ENCODE results near the gene STAG2. TPM values are rescaled to one million over a fixed set of nuclear protein-coding genes. Genes with fewer than 3 reads are reported as not detected.
A peak's percentile ranks its signal among the peaks of the same experiment; 100 is the strongest.
"Not testable (repeated sequence)": the region's sequence is repeated elsewhere in the genome, so short reads cannot be mapped to it uniquely, and the experiment has no call there.

Gene STAG2
- total RNA-seq, 1 donor from 2014 or later, result 72.7 TPM

DNA sequence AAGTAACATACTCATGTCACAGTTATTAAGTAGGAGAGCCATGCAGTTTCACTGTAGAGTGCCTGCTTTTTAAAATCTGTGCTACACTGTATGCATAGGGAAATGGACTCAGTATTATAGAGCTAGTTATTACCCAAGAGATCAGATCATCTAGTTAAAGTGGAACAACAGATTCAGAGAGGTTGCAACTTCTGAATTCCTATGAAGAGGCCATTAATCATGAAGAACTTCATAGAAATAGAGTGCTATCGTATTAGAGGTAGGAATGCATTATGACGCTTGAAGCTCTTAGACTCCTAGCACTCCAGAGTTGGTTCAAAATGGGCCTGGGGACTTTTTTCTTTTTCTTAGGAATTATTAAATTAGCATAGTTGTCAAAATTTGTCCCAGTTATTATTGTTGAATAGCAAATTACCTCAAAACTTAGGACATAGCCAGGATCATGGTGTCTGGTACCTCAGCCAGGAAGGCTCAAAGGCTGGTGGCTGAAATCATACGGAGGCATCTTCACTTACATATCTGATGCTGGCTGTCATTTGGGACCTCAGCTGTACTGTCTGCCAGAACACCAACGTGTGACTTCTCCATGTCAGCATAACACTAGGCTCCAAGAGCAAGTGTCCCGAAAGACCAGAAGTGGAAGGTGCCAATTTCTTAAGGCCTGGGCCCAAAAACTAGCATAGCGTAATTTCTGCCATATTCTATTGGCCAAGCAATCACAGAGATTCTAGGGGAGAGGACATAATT lies 125.7 kb downstream of the STAG2 start:
- no peak for DNase-seq (ENCODE audit: extremely low spot score, unreplicated experiment)
- Mint-ChIP-seq H3K27me3 (ENCODE audit: unreplicated experiment) (no peaks in the 10 kb centered on the region), H3K36me3 (ENCODE audit: unreplicated experiment) (peaks cover 15% of the 10 kb centered on the region), H3K27ac (ENCODE audit: unreplicated experiment) (no peak overlapping the region), H3K4me1 (ENCODE audit: unreplicated experiment) (no peaks in the 10 kb centered on the region), H3K9me3 (ENCODE audit: unreplicated experiment) (no peaks in the 10 kb centered on the region), H3K4me3 (ENCODE audit: unreplicated experiment) (no peak overlapping the region)
- TF ChIP-seq, protein P1, sequence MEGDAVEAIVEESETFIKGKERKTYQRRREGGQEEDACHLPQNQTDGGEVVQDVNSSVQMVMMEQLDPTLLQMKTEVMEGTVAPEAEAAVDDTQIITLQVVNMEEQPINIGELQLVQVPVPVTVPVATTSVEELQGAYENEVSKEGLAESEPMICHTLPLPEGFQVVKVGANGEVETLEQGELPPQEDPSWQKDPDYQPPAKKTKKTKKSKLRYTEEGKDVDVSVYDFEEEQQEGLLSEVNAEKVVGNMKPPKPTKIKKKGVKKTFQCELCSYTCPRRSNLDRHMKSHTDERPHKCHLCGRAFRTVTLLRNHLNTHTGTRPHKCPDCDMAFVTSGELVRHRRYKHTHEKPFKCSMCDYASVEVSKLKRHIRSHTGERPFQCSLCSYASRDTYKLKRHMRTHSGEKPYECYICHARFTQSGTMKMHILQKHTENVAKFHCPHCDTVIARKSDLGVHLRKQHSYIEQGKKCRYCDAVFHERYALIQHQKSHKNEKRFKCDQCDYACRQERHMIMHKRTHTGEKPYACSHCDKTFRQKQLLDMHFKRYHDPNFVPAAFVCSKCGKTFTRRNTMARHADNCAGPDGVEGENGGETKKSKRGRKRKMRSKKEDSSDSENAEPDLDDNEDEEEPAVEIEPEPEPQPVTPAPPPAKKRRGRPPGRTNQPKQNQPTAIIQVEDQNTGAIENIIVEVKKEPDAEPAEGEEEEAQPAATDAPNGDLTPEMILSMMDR (IDR thresholded peaks at IDR 0.05), result no peak

DNA sequence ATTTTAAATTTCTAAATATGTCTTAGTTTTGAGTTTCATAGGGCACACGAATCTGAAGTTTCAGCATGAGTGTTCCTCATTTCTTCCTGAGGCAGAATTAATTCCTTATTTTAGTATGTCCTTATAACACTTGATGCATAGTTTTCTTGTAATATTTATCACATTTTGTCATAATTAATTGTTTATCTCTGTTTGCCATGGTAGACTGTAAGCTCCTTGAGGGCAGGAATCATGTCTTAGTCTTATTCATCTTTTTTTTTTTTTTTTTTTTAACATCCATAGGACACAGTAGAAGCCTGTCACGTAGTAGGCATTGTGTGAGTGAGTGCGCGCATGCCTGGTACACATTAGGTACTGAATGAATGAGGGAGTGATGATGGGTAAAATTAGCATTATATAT lies 131.7 kb downstream of the STAG2 start:
- H3K4me3 Mint-ChIP-seq (ENCODE audit: unreplicated experiment), result no peak overlapping the region
- peaks cover 20% of the 10 kb centered on the region for H3K36me3 Mint-ChIP-seq (ENCODE audit: unreplicated experiment)
- DNase-seq (ENCODE audit: extremely low spot score, unreplicated experiment), result no peak
- no peaks in the 10 kb centered on the region for H3K27me3 Mint-ChIP-seq (ENCODE audit: unreplicated experiment)
- TF ChIP-seq, protein P1 (IDR thresholded peaks at IDR 0.05), result no peak
- H3K9me3 Mint-ChIP-seq (ENCODE audit: unreplicated experiment), result no peaks in the 10 kb centered on the region
- no peaks in the 10 kb centered on the region for H3K4me1 Mint-ChIP-seq (ENCODE audit: unreplicated experiment)
- H3K27ac Mint-ChIP-seq (ENCODE audit: unreplicated experiment), result no peak overlapping the region

DNA sequence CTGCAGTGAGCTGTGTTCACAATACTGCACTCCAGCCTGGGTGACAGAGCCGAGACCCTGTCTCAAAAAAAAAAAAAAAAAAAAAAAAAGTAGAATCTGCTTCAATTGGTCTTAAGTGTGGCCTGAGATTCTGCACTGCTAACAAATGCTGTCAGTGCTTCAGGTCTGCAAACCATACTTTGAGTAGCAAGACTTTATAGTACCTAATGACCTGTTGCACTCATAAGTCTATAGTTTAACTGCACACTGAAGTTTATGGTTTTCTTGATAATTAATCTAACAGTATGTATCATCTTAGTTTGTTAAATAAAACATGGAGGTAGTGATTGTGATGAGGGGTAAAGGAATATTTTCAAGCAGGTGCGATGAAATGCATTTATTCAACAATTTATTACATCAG lies 135.6 kb downstream of the STAG2 start:
- no peak for DNase-seq (ENCODE audit: extremely low spot score, unreplicated experiment)
- TF ChIP-seq, protein P1 (IDR thresholded peaks at IDR 0.05), result no peak
- H3K36me3 Mint-ChIP-seq (ENCODE audit: unreplicated experiment), result peaks cover 15% of the 10 kb centered on the region
- H3K27me3 Mint-ChIP-seq (ENCODE audit: unreplicated experiment), result no peaks in the 10 kb centered on the region
- no peaks in the 10 kb centered on the region for H3K4me1 Mint-ChIP-seq (ENCODE audit: unreplicated experiment)
- no peaks in the 10 kb centered on the region for H3K9me3 Mint-ChIP-seq (ENCODE audit: unreplicated experiment)
- H3K27ac Mint-ChIP-seq (ENCODE audit: unreplicated experiment), result no peak overlapping the region
- no peak overlapping the region for H3K4me3 Mint-ChIP-seq (ENCODE audit: unreplicated experiment)

DNA sequence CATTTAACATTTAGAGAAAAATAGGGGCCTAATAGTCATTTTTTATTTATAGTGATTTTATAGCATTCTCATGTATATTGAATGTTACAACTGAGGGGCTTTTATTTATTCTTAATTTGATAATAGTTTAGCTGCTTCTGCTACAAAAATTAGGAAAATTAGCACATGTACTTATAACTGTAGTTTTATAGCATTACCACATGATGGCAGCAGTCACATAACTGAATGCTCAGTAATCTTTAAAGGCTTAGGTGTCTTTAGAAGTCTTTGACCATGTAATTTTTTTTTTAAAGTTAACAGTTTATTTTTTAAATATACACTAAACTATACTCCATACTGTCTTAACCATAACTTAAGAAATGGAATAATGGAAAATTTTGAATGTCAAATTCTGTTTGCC lies 136.6 kb downstream of the STAG2 start:
- no peak for DNase-seq (ENCODE audit: extremely low spot score, unreplicated experiment)
- Mint-ChIP-seq H3K9me3 (ENCODE audit: unreplicated experiment) (no peaks in the 10 kb centered on the region), H3K36me3 (ENCODE audit: unreplicated experiment) (peaks cover 15% of the 10 kb centered on the region), H3K27me3 (ENCODE audit: unreplicated experiment) (no peaks in the 10 kb centered on the region), H3K27ac (ENCODE audit: unreplicated experiment) (no peak overlapping the region), H3K4me1 (ENCODE audit: unreplicated experiment) (no peaks in the 10 kb centered on the region), H3K4me3 (ENCODE audit: unreplicated experiment) (no peak overlapping the region)
- TF ChIP-seq, protein P1 (IDR thresholded peaks at IDR 0.05), result peak; percentile 66

DNA sequence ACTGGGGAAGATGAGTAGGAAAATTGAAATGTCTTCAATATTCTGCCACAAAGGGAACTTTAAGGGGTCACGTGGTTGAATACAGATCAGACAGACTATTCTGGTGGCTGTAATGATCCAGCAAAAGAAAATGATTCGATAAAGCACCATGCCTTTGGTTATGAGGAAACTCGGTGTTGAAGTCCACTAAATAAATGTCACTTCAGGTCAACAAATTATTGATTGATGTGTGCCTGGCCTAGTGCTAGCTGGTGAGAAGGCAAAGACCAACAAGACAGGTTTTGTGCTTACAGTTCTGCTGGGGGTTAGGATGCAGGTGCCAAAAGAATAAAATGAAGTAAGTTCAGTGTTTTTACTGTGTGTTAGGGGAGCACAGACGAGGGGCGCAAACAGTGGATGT lies 142.5 kb downstream of the STAG2 start:
- Mint-ChIP-seq H3K4me3 (ENCODE audit: unreplicated experiment) (no peak overlapping the region), H3K27me3 (ENCODE audit: unreplicated experiment) (no peaks in the 10 kb centered on the region), H3K36me3 (ENCODE audit: unreplicated experiment) (peaks cover 11% of the 10 kb centered on the region), H3K27ac (ENCODE audit: unreplicated experiment) (no peak overlapping the region), H3K9me3 (ENCODE audit: unreplicated experiment) (peaks cover 11% of the 10 kb centered on the region), H3K4me1 (ENCODE audit: unreplicated experiment) (no peaks in the 10 kb centered on the region)
- TF ChIP-seq, protein P1 (IDR thresholded peaks at IDR 0.05), result no peak
- no peak for DNase-seq (ENCODE audit: extremely low spot score, unreplicated experiment)

DNA sequence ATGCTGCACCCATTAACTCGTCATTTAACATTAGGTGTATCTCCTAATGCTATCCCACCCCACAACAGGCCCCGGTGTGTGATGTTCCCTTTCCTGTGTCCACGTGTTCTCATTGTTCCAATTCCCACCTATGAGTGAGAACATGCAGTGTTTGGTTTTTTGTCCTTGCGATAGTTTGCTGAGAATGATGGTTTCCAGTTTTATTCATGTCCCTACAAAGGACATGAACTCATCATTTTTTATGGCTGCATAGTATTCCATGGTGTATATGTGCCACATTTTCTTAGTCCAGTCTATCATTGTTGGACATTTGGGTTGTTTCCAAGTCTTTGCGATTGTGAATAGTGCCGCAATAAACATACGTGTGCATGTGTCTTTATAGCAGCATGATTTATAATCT lies 143.0 kb downstream of the STAG2 start:
- not testable (repeated sequence) for DNase-seq (ENCODE audit: extremely low spot score, unreplicated experiment); H3K27ac Mint-ChIP-seq (ENCODE audit: unreplicated experiment); H3K27me3 Mint-ChIP-seq (ENCODE audit: unreplicated experiment); H3K36me3 Mint-ChIP-seq (ENCODE audit: unreplicated experiment); H3K4me3 Mint-ChIP-seq (ENCODE audit: unreplicated experiment); H3K4me1 Mint-ChIP-seq (ENCODE audit: unreplicated experiment)
- H3K9me3 Mint-ChIP-seq (ENCODE audit: unreplicated experiment), result peaks cover 11% of the 10 kb centered on the region
